Suprapubic skin (tissue), 4 donors: ENCODE data around the gene FASN. TPM values are rescaled to one million over a fixed set of nuclear protein-coding genes. Genes with fewer than 3 reads are reported as not detected.

Source experiments
- DNase-seq, 2 donors: peaks; one replicate each; pipeline ENCODE4 v3.0.0-alpha.2; 2019; ENCODE audit warnings: low spot score in 2 of 2
- H3K27ac ChIP-seq: fragments of 200-600 bp; sonication (generic); one replicate; pipeline ENCODE4 v1.5.1; 2019
- H3K27me3 ChIP-seq: fragments of 200-600 bp; sonication (generic); one replicate; pipeline ENCODE4 v1.5.1; 2019
- H3K36me3 ChIP-seq: fragments of 200-600 bp; sonication (generic); one replicate; pipeline ENCODE4 v1.5.1; 2019
- H3K4me1 ChIP-seq: fragments of 200-600 bp; sonication (generic); one replicate; pipeline ENCODE4 v1.5.1; 2019
- H3K4me3 ChIP-seq: fragments of 200-600 bp; sonication (generic); one replicate; pipeline ENCODE4 v1.5.1; 2019; ENCODE audit warnings: mild to moderate bottlenecking
- H3K9me3 ChIP-seq: fragments of 200-600 bp; sonication (generic); one replicate; pipeline ENCODE4 v1.5.1; 2019
- CTCF ChIP-seq, 2 donors: fragments of 200-600 bp in 1 of 2; fragments of 450-650 bp in 1 of 2; sonication (generic) in 1 of 2; IDR thresholded peaks; one replicate each; pipeline ENCODE4 v1.5.1; 2016 to 2019; ENCODE audit warnings: antibody characterized with exemption in 2 of 2, mild to moderate bottlenecking in 1 of 2, moderate library complexity in 1 of 2
- EP300 ChIP-seq: sonication (generic); formaldehyde crosslinking; IDR thresholded peaks from one replicate; pipeline ENCODE4 v1.6.1; 2017; ENCODE audit warnings: antibody characterized with exemption
- POLR2A ChIP-seq, 2 donors: fragments of 450-650 bp; IDR thresholded peaks; one replicate each; pipeline ENCODE4 v1.6.1; 2017; ENCODE audit warnings: antibody characterized with exemption in 2 of 2, mild to moderate bottlenecking in 2 of 2, moderate library complexity in 2 of 2
- POLR2AphosphoS5 ChIP-seq, 3 donors: sonication (generic); formaldehyde crosslinking; IDR thresholded peaks; one replicate each; pipeline ENCODE4 v1.6.1; 2017; ENCODE audit warnings: antibody characterized with exemption in 3 of 3
- WGBS: methylation state at CpG from one replicate; pipeline ENCODE4 v1.1.5; 2018; 5-methylcytosine and 5-hydroxymethylcytosine counted together
- total RNA-seq, 4 donors: library from RNA; depleted of rRNA; stranded (reverse); fragments of >200 nt; gene quantifications; one replicate each; pipeline ENCODE4 v1.1.0, GENCODE V29; 2016

Gene FASN
- total RNA-seq, 4 donors from 2014 or later, result 278 to 464 (median 359) TPM

- H3K36me3 ChIP-seq, result peaks cover 36% of the 10 kb centered on the region
- H3K4me1 ChIP-seq, result peaks cover 38% of the 10 kb centered on the region
- TF ChIP-seq CTCF (IDR thresholded peaks at IDR 0.05), result no peak
- no peaks in the 10 kb centered on the region for H3K27me3 ChIP-seq
- no peak overlapping the region for H3K27ac ChIP-seq
- H3K4me3 ChIP-seq, result no peak overlapping the region
- no peak for DNase-seq
- WGBS, result 80% methylated on average over 2 of the region's 8 CpGs
- no peaks in the 10 kb centered on the region for H3K9me3 ChIP-seq
These were observed 48.9 kb downstream of the FASN start for GRCh38 chr17:82049106-82049505.

GRCh38 chr17:82048571-82048971 is 49.5 kb downstream of the FASN start:
- DNase-seq, result no peak
- H3K4me1 ChIP-seq, result peaks cover 32% of the 10 kb centered on the region
- no peak overlapping the region for H3K4me3 ChIP-seq
- no peaks in the 10 kb centered on the region for H3K9me3 ChIP-seq
- H3K27ac ChIP-seq, result no peak overlapping the region
- no peak for TF ChIP-seq POLR2A (IDR thresholded peaks at IDR 0.05)
- no peak for TF ChIP-seq CTCF (IDR thresholded peaks at IDR 0.05)
- no peak for TF ChIP-seq EP300
- TF ChIP-seq POLR2AphosphoS5 (IDR thresholded peaks at IDR 0.05), result no peak
- WGBS, result 90% methylated on average over 20 of the region's 20 CpGs
- peaks cover 31% of the 10 kb centered on the region for H3K36me3 ChIP-seq
- no peaks in the 10 kb centered on the region for H3K27me3 ChIP-seq

GRCh38 chr17:82047914-82048570 is 50.0 kb downstream of the FASN start:
- Histone ChIP-seq H3K27ac (no peak overlapping the region), H3K27me3 (no peaks in the 10 kb centered on the region), H3K4me1 (peaks cover 27% of the 10 kb centered on the region), H3K4me3 (no peak overlapping the region), H3K36me3 (peaks cover 28% of the 10 kb centered on the region), H3K9me3 (no peaks in the 10 kb centered on the region)
- TF ChIP-seq EP300 (no peak), POLR2AphosphoS5 (IDR thresholded peaks at IDR 0.05) (no peak), POLR2A (IDR thresholded peaks at IDR 0.05) (no peak), CTCF (IDR thresholded peaks at IDR 0.05) (no peak)
- no peak for DNase-seq
- 94% methylated on average over 19 of the region's 25 CpGs for WGBS

GRCh38 chr17:82047379-82047778 is 50.7 kb downstream of the FASN start:
- H3K36me3 ChIP-seq, result peaks cover 28% of the 10 kb centered on the region
- no peaks in the 10 kb centered on the region for H3K9me3 ChIP-seq
- peaks cover 20% of the 10 kb centered on the region for H3K4me1 ChIP-seq
- 83% methylated on average over 24 of the region's 24 CpGs for WGBS
- DNase-seq, result no peak
- TF ChIP-seq POLR2A (IDR thresholded peaks at IDR 0.05) (no peak), POLR2AphosphoS5 (IDR thresholded peaks at IDR 0.05) (no peak), CTCF (IDR thresholded peaks at IDR 0.05) (no peak)
- H3K27me3 ChIP-seq, result no peaks in the 10 kb centered on the region
- H3K27ac ChIP-seq, result no peak overlapping the region
- no peak overlapping the region for H3K4me3 ChIP-seq

GRCh38 chr17:82046903-82047302 is 51.1 kb downstream of the FASN start:
- H3K9me3 ChIP-seq, result no peaks in the 10 kb centered on the region
- DNase-seq, result no peak

More at GRCh38 chr17:82046903-82047302, 51.1 kb downstream of the FASN start:
- H3K27me3 ChIP-seq, result no peaks in the 10 kb centered on the region
- no peak overlapping the region for H3K27ac ChIP-seq
- peaks cover 28% of the 10 kb centered on the region for H3K36me3 ChIP-seq
- H3K4me1 ChIP-seq, result peaks cover 18% of the 10 kb centered on the region
- WGBS, result 91% methylated on average over 21 of the region's 21 CpGs
- TF ChIP-seq EP300 (no peak), CTCF (IDR thresholded peaks at IDR 0.05) (no peak), POLR2AphosphoS5 (IDR thresholded peaks at IDR 0.05) (no peak), POLR2A (IDR thresholded peaks at IDR 0.05) (no peak)
- H3K4me3 ChIP-seq, result no peak overlapping the region
